PC-9 (cell line): Measurements from ENCODE around the gene TRABD2B. TPM values are rescaled to one million over a fixed set of nuclear protein-coding genes. Genes with fewer than 3 reads are reported as not detected.

Experiments used
- BruUV-seq: library from RNA; stranded (reverse); fragments of 400-500 nt; replicated peaks from 2 replicates; lab custom pipeline; 2021; lab: Mats Ljungman, UMichigan
- CTCF ChIA-PET: fragments of 300-600 bp; sonication (Branson Sonifier 250); formaldehyde crosslinking; loops from one replicate; lab custom pipeline; 2022; ENCODE audit warnings: antibody characterized with exemption; lab: Charles Lee
- POLR2A ChIA-PET: fragments of 300-600 bp; sonication (Branson Sonifier 250); formaldehyde crosslinking; loops from one replicate; lab custom pipeline; 2022; ENCODE audit warnings: antibody characterized with exemption; ENCODE audit not compliant: unreplicated experiment; lab: Charles Lee
- DNase-seq, 2 experiments: peaks; one replicate each; pipeline versions ENCODE4 v3.0.0 to v3.0.0-alpha.2; 2015 to 2022; ENCODE audit warnings: mixed read lengths in 1 of 2
- H2AFZ ChIP-seq: fragments of 200-600 bp; sonication (generic); 2 replicates; pipeline ENCODE4 v1.8.1; 2017; ENCODE audit warnings: antibody characterized with exemption
- H3F3A ChIP-seq: fragments of 200-600 bp; sonication (generic); 2 replicates; pipeline ENCODE4 v1.8.1; 2017; ENCODE audit warnings: antibody characterized with exemption, mild to moderate bottlenecking, low read depth; ENCODE audit not compliant: insufficient read depth
- H3K27ac ChIP-seq: fragments of 200-600 bp; sonication (generic); 2 replicates; pipeline ENCODE4 v1.6.1; 2016; ENCODE audit warnings: mixed run types
- H3K27me3 ChIP-seq: fragments of 200-600 bp; sonication (generic); 2 replicates; pipeline ENCODE4 v1.6.1; 2016; ENCODE audit warnings: low read depth, mixed run types; ENCODE audit not compliant: insufficient read depth
- H3K36me3 ChIP-seq: fragments of 200-600 bp; sonication (generic); 2 replicates; pipeline ENCODE4 v1.6.1; 2016; ENCODE audit warnings: low read depth, mixed run types
- H3K4me1 ChIP-seq: fragments of 200-600 bp; sonication (generic); replicated peaks from 2 replicates; pipeline ENCODE4 v1.6.1; 2016; ENCODE audit warnings: mixed run types; ENCODE audit not compliant: insufficient read depth
- H3K4me2 ChIP-seq: fragments of 200-600 bp; sonication (generic); 2 replicates; pipeline ENCODE4 v1.6.1; 2017; ENCODE audit warnings: mixed run types
- H3K4me3 ChIP-seq: fragments of 200-600 bp; sonication (generic); 2 replicates; pipeline ENCODE4 v1.6.1; 2016; ENCODE audit warnings: mixed run types
- H3K79me2 ChIP-seq: fragments of 200-600 bp; sonication (generic); 2 replicates; pipeline ENCODE4 v1.6.1; 2017; ENCODE audit warnings: low read depth, mixed run types
- H3K9me2 ChIP-seq: fragments of 200-600 bp; sonication (generic); 2 replicates; pipeline ENCODE4 v1.8.1; 2017; ENCODE audit warnings: mild to moderate bottlenecking; ENCODE audit not compliant: insufficient read depth
- H3K9me3 ChIP-seq: fragments of 200-600 bp; sonication (generic); 2 replicates; pipeline ENCODE4 v1.8.1; 2016; ENCODE audit warnings: low read depth; ENCODE audit not compliant: insufficient read depth
- H4K20me1 ChIP-seq: fragments of 200-600 bp; sonication (generic); 2 replicates; pipeline ENCODE4 v1.8.1; 2017; ENCODE audit not compliant: insufficient read depth
- CTCF ChIP-seq: fragments of 200-600 bp; sonication (generic); conservative IDR thresholded peaks from 2 replicates; pipeline ENCODE4 v1.6.1; 2017; ENCODE audit warnings: mixed run types, antibody characterized with exemption, mild to moderate bottlenecking, moderate library complexity
- EZH2 ChIP-seq: fragments of 200-600 bp; sonication (generic); IDR thresholded peaks from 2 replicates; pipeline ENCODE4 v1.8.0; 2017; ENCODE audit warnings: antibody characterized with exemption, low read depth
- intact Hi-C: fragments of 100-400 bp; cut with micrococcal nuclease; formaldehyde crosslinking; loops from one replicate; pipeline ENCODE4 v1.10.0; 2022; ENCODE audit not compliant: unreplicated experiment
- total RNA-seq: library from RNA; stranded (reverse); gene quantifications from 2 replicates; pipeline ENCODE4 v1.2.3, GENCODE V29; 2021

TRABD2B gene
- total RNA-seq, 1 experiment from 2014 or later = not detected

- CTCF ChIA-PET = no interaction called here
These were observed 18.7 kb downstream of the TRABD2B start for GRCh38 chr1:47978486-47978885.

GRCh38 chr1:47976728-47977127 lies 20.5 kb downstream of the TRABD2B start:
- no peak for DNase-seq
- POLR2A ChIA-PET = interaction anchor here (0.6 kb wide), 1 partner anchor 41 kb away, joined by 3 read pairs; no protein-coding TSS in a partner anchor
- no peaks in the 10 kb centered on the region for H3F3A ChIP-seq
- no peak overlapping the region for H3K4me2 ChIP-seq
- CTCF ChIA-PET = no interaction called here
- H3K27ac ChIP-seq = no peak overlapping the region
- no peaks in the 10 kb centered on the region for H3K27me3 ChIP-seq
- no peaks in the 10 kb centered on the region for H3K4me1 ChIP-seq
- H3K79me2 ChIP-seq = no peaks in the 10 kb centered on the region
- H3K9me3 ChIP-seq = no peaks in the 10 kb centered on the region
- H4K20me1 ChIP-seq = no peaks in the 10 kb centered on the region
- H3K4me3 ChIP-seq = no peak overlapping the region
- intact Hi-C loops = no loop called here
- no peaks in the 10 kb centered on the region for H3K9me2 ChIP-seq
- no peaks in the 10 kb centered on the region for H3K36me3 ChIP-seq
- no peak overlapping the region for H2AFZ ChIP-seq
- TF ChIP-seq EZH2 (no peak), CTCF (no peak)
- BruUV-seq = no TSS peak

More at GRCh38 chr1:47978486-47978885, 18.7 kb downstream of the TRABD2B start:
- Histone ChIP-seq H3K27me3 (no peaks in the 10 kb centered on the region), H3K4me1 (no peaks in the 10 kb centered on the region), H2AFZ (no peak overlapping the region), H3K27ac (no peak overlapping the region), H3K9me3 (no peaks in the 10 kb centered on the region), H3K79me2 (no peaks in the 10 kb centered on the region), H4K20me1 (no peaks in the 10 kb centered on the region), H3K36me3 (no peaks in the 10 kb centered on the region), H3K4me2 (no peak overlapping the region), H3K9me2 (no peaks in the 10 kb centered on the region), H3K4me3 (no peak overlapping the region), H3F3A (no peaks in the 10 kb centered on the region)
- no TSS peak for BruUV-seq
- intact Hi-C loops = no loop called here
- POLR2A ChIA-PET = no interaction called here
- no peak for DNase-seq
- TF ChIP-seq EZH2 = no peak
- TF ChIP-seq CTCF = no peak

DNA sequence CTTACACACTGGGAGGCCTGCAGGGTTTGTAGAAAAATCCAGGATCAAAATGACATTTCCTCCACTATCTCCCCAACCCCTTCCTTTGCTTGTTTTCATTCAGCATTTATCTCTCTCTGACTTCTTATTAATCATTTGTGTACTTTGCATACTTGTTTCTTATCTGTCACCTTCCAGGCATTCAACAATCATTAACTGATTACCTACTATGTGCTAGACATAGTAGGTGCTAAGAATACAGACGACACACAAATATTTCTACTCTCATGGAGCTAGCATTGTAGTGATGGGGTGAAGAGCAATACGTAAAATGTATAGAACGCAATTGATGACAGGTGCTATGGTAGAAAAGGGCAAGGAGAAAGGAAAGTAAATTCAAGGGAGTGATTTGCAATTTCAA lies 20.9 kb downstream of the TRABD2B start:
- no peaks in the 10 kb centered on the region for H3K36me3 ChIP-seq
- no peak overlapping the region for H3K4me2 ChIP-seq
- H3K4me1 ChIP-seq = no peaks in the 10 kb centered on the region
- H3K27me3 ChIP-seq = no peaks in the 10 kb centered on the region
- no peak overlapping the region for H3K4me3 ChIP-seq
- TF ChIP-seq CTCF = no peak
- TF ChIP-seq EZH2 = no peak
- no peaks in the 10 kb centered on the region for H3K9me2 ChIP-seq
- no peak for DNase-seq
- no peak overlapping the region for H2AFZ ChIP-seq
- no peaks in the 10 kb centered on the region for H3K9me3 ChIP-seq
- BruUV-seq = no TSS peak
- no peak overlapping the region for H3K27ac ChIP-seq
- no peaks in the 10 kb centered on the region for H4K20me1 ChIP-seq
- intact Hi-C loops = no loop called here
- ChIA-PET POLR2A (no interaction called here), CTCF (no interaction called here)
- H3K79me2 ChIP-seq = no peaks in the 10 kb centered on the region
- H3F3A ChIP-seq = no peaks in the 10 kb centered on the region
